Testis (tissue), 2 donors: ENCODE data around the gene SWAP70.

Source experiments
- POLR2A ChIP-seq: fragments of 450-650 bp; IDR thresholded peaks from one replicate; pipeline ENCODE4 v1.6.1; 2017; ENCODE audit warnings: antibody characterized with exemption, mild to moderate bottlenecking, moderate library complexity
- TF ChIP-seq, protein P1 (sequence below), 3 experiments: fragments of 450-650 bp in 2 of 3; fragments of 200-600 bp in 1 of 3; sonication (generic) in 1 of 3; IDR thresholded peaks; one replicate each; pipeline ENCODE4 v1.5.1; 2016 to 2019; ENCODE audit warnings: antibody characterized with exemption in 3 of 3, mild to moderate bottlenecking in 2 of 3, moderate library complexity in 1 of 3

DNA sequence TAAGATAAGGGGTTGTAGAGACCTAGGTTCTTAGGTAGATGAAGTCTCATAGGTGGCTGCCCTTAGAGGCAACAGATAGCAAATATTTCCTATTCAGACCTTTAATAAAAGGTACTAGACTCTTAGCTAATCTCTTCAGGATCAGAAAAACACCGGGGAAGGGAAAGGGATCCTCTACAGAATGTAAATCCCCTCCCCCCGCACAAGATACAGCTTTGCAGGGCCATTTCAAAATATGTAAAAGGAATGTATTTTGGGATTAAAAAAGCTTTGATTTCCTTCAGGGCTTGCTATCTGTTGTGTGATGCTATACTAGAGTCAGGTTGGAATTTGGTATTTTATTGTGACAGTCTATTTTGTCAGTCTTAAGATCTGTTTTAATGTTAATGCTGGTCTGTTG, 113.2 kb downstream of the SWAP70 start:
- TF ChIP-seq, protein P1, sequence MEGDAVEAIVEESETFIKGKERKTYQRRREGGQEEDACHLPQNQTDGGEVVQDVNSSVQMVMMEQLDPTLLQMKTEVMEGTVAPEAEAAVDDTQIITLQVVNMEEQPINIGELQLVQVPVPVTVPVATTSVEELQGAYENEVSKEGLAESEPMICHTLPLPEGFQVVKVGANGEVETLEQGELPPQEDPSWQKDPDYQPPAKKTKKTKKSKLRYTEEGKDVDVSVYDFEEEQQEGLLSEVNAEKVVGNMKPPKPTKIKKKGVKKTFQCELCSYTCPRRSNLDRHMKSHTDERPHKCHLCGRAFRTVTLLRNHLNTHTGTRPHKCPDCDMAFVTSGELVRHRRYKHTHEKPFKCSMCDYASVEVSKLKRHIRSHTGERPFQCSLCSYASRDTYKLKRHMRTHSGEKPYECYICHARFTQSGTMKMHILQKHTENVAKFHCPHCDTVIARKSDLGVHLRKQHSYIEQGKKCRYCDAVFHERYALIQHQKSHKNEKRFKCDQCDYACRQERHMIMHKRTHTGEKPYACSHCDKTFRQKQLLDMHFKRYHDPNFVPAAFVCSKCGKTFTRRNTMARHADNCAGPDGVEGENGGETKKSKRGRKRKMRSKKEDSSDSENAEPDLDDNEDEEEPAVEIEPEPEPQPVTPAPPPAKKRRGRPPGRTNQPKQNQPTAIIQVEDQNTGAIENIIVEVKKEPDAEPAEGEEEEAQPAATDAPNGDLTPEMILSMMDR (IDR thresholded peaks at IDR 0.05): no peak
- no peak for TF ChIP-seq POLR2A
